ENCODE results near the gene IL2RA. TPM values are rescaled to one million over a fixed set of nuclear protein-coding genes. Genes with fewer than 3 reads are reported as not detected.

The IL2RA gene
- total and polyA plus RNA-seq, 9 of the 15 experiments (the other 6 are each of a cell fraction or from before 2014, with no cell fraction given), result 0.95 TPM; not detected in 8

GRCh38 chr10:6088721-6089333 lies 26.7 kb upstream of the IL2RA start, which contains the start of gene RBM17 (continued):
- peak; percentile 98 for TF ChIP-seq GTF3C2 (IDR thresholded peaks at IDR 0.05; ENCODE audit: borderline replicate concordance, extremely low read depth, insufficient read length)
- no peak for TF ChIP-seq HLTF (IDR thresholded peaks at IDR 0.05)
- no peak for TF ChIP-seq ZC3H11A (IDR thresholded peaks at IDR 0.05; ENCODE audit: low read depth, low read length)
- TF ChIP-seq ARHGAP35 (IDR thresholded peaks at IDR 0.05; ENCODE audit: partially characterized antibody), result no peak
- peak; percentile 94 to 100 for TF ChIP-seq TEAD1 (CRISPR knock-in tag; IDR thresholded peaks at IDR 0.05)
- no peak for TF ChIP-seq ZSCAN29 (IDR thresholded peaks at IDR 0.05)
- TF ChIP-seq SIN3B (IDR thresholded peaks at IDR 0.05; ENCODE audit: low read depth), result peak; percentile 83
- peak; percentile 22 to 63; a peak in 1 of 4 replicates for TF ChIP-seq ZNF639 (CRISPR knock-in tag; conservative IDR thresholded peaks at IDR 0.05 in 1 of 2, IDR thresholded peaks at IDR 0.05 in 1 of 2)
- peak; percentile 40; the same call in 1 of the 2 replicates for TF ChIP-seq NR2C1 (IDR thresholded peaks at IDR 0.05)
- no peak for TF ChIP-seq NR2C1 (tag; IDR thresholded peaks at IDR 0.05)
- no peak for TF ChIP-seq FOXA3 (CRISPR knock-in tag; conservative IDR thresholded peaks at IDR 0.05 in 1 of 2, IDR thresholded peaks at IDR 0.05 in 1 of 2)
- TF ChIP-seq HCFC1 (IDR thresholded peaks at IDR 0.05; ENCODE audit: low read depth, low read length), result peak; percentile 73
- TF ChIP-seq ZNF175 (CRISPR knock-in tag; IDR thresholded peaks at IDR 0.05; ENCODE audit: low read depth), result no peak
- no peak for TF ChIP-seq ZNF584 (CRISPR knock-in tag; IDR thresholded peaks at IDR 0.05; ENCODE audit: low read depth)
- TF ChIP-seq GATA2 (CRISPR knock-in tag; IDR thresholded peaks at IDR 0.05), result no peak
- no peak for TF ChIP-seq POLR2AphosphoS2 (IDR thresholded peaks at IDR 0.05; ENCODE audit: low read length)
- no peak for TF ChIP-seq PPARD (CRISPR knock-in tag; IDR thresholded peaks at IDR 0.05)
- TF ChIP-seq ATF4 (CRISPR knock-in tag; IDR thresholded peaks at IDR 0.05), result no peak
- no peak for TF ChIP-seq CBX8 (IDR thresholded peaks at IDR 0.05; ENCODE audit: borderline replicate concordance, extremely low read depth, low read depth, low read length, poor library complexity, severe bottlenecking)
- no peak for TF ChIP-seq KDM1A (IDR thresholded peaks at IDR 0.05)
- no peak for TF ChIP-seq FOXA1 (IDR thresholded peaks at IDR 0.05; ENCODE audit: borderline replicate concordance)
- no peak for TF ChIP-seq PCBP2 (IDR thresholded peaks at IDR 0.05; ENCODE audit: low read depth, low read length, poor library complexity, severe bottlenecking)
